B cell (primary cell): ENCODE data around the gene CAPN5.

Source experiments
- CTCF ChIP-seq: fragments of 200-600 bp; IDR thresholded peaks from one replicate; pipeline ENCODE4 v1.8.0; 2022; ENCODE audit warnings: antibody characterized with exemption, mild to moderate bottlenecking
- EZH2 ChIP-seq: IDR thresholded peaks from 2 replicates; pipeline ENCODE4 v1.6.1; 2012; ENCODE audit warnings: borderline replicate concordance, low read depth, mild to moderate bottlenecking, moderate library complexity, low read length; ENCODE audit not compliant: insufficient read depth, poor library complexity, severe bottlenecking

DNA sequence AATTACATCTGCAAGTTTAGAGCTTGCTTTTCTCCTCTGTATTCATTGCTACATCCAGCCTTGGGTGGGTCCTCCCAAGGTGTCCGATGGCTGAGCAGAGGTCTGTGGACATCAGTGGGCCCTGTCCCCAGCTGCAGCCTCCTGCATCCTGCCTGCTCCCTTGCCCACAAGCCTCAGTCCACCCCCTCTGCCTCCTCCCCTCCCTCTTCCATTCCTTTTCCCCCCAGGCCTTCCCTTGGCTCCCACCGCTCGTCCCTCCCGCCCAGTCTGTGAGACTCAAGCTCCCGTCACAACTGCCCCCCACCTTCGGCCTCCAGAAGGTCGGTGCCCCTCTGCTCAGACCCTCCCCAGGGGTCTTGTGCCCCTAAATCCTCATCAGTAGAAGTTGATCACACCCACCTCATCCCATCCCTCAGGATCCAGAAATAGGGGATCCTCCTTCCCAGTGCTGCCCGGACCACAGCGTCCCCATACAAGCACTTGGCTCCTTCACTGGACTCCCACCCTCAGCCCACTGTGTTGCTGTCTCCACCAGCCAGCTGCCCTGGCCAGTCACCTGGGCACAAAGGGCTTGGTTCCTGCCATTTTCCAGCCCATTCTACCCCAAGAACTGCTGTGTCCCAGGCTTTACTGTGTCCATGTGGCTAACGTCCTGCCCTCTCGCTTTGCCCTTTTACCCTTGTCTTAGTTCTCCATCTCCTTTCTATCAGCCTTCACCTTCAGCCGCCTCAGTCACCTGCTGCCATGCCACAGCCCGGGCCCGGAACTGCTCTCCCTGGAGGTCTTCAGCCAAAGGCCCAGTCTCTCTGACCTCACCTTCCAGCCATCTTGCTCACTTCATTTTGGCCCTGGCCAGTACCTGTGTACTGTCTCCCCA is 33.6 kb downstream of the CAPN5 start:
- TF ChIP-seq EZH2, result no peak
- TF ChIP-seq CTCF, result no peak
